MM.1S (cell line): Measurements from ENCODE around the gene BICDL2.

Source experiments
- EZH2 ChIP-seq: fragments of 300-600 bp; sonication (generic); optimal IDR thresholded peaks from 2 replicates; pipeline ENCODE3; 2017; ENCODE audit warnings: low read depth, mild to moderate bottlenecking, antibody characterized with exemption, low read length, mixed read lengths
- TF ChIP-seq, protein P1 (sequence below): fragments of 300-600 bp; sonication (generic); IDR thresholded peaks from 2 replicates; pipeline ENCODE4 v1.5.1; 2016; ENCODE audit warnings: antibody characterized with exemption, low read length, mixed read lengths

DNA sequence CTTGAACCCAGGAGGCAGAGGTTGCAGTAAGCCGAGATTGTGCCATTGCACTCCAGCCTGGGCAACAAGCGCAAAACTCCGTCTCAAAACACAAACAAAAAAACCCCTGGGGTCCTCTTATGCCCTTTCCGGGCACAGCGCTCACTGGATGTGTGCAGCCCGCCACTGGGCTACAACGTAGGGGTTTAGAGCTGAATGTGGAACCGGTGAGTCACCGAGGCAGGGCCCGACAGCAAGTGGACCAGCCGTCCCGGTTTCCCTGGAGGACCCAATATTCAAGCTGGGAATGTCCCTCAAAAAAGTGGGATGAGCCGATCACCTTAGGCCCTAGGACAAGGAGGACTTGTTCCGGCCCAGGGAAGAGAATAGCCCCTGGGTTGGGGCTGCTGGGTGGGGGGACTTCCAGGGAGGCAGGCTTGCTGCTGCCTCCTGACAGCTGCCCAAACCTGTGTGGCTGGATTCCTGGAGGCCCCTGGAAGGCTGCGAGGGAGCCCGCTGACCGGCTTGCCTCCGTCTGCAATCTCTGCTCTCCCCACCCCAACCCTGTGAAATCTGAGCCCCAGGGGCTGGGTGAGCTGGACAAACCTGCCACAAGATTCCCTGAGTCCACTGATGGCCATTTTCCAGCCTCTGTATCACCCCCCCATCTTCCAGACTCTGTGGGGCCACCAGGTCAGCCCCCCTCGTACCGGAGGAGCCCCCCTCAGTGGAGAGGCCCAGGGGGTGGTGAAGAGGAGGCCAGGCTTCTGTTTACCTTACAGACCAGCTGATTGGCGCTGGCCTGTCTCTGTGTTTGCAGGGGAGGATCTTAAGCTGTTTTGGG lies 27.0 kb downstream of the BICDL2 start:
- TF ChIP-seq, protein P1, sequence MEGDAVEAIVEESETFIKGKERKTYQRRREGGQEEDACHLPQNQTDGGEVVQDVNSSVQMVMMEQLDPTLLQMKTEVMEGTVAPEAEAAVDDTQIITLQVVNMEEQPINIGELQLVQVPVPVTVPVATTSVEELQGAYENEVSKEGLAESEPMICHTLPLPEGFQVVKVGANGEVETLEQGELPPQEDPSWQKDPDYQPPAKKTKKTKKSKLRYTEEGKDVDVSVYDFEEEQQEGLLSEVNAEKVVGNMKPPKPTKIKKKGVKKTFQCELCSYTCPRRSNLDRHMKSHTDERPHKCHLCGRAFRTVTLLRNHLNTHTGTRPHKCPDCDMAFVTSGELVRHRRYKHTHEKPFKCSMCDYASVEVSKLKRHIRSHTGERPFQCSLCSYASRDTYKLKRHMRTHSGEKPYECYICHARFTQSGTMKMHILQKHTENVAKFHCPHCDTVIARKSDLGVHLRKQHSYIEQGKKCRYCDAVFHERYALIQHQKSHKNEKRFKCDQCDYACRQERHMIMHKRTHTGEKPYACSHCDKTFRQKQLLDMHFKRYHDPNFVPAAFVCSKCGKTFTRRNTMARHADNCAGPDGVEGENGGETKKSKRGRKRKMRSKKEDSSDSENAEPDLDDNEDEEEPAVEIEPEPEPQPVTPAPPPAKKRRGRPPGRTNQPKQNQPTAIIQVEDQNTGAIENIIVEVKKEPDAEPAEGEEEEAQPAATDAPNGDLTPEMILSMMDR: no peak
- no peak for TF ChIP-seq EZH2
